ENCODE measurements around the gene DDB1. TPM values are rescaled to one million over a fixed set of nuclear protein-coding genes. Genes with fewer than 3 reads are reported as not detected.

The DDB1 gene
- total and polyA plus RNA-seq, 10 of the 15 experiments (the other 5 are each of a cell fraction or from before 2014, with no cell fraction given), result 136 to 272 (median 216) TPM

- TF ChIP-seq, protein P1, sequence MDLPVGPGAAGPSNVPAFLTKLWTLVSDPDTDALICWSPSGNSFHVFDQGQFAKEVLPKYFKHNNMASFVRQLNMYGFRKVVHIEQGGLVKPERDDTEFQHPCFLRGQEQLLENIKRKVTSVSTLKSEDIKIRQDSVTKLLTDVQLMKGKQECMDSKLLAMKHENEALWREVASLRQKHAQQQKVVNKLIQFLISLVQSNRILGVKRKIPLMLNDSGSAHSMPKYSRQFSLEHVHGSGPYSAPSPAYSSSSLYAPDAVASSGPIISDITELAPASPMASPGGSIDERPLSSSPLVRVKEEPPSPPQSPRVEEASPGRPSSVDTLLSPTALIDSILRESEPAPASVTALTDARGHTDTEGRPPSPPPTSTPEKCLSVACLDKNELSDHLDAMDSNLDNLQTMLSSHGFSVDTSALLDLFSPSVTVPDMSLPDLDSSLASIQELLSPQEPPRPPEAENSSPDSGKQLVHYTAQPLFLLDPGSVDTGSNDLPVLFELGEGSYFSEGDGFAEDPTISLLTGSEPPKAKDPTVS (IDR thresholded peaks at IDR 0.05; ENCODE audit: low read depth, low read length), result no peak
- TF ChIP-seq SUZ12 (IDR thresholded peaks at IDR 0.05; ENCODE audit: unreplicated experiment) (no peak), IKZF1 (conservative IDR thresholded peaks at IDR 0.05) (peak; percentile 60; the same call in 1 of the 2 replicates), MTA2 (IDR thresholded peaks at IDR 0.05; ENCODE audit: low read depth) (no peak), TCF7 (IDR thresholded peaks at IDR 0.05; ENCODE audit: borderline replicate concordance) (no peak), RELB (IDR thresholded peaks at IDR 0.05; ENCODE audit: low read depth) (peak; percentile 49; the same call in 1 of the 2 replicates), CREM (IDR thresholded peaks at IDR 0.05; ENCODE audit: low read depth) (no peak), BHLHE40 (IDR thresholded peaks at IDR 0.05; ENCODE audit: borderline replicate concordance in 1 of 2, low read depth in 2 of 2, low read length in 1 of 2) (0 out of 4 replicates have a peak, but pooled peaks of 1 of the 2 experiments have one; percentile 4), NFIC (IDR thresholded peaks at IDR 0.05; ENCODE audit: low read depth, low read length) (peak; percentile 54; the same call in 1 of the 2 replicates)
Observed at GRCh38 chr11:61297746-61298145, 35.2 kb downstream of the DDB1 start (continued).

GRCh38 chr11:61297341-61297740, 35.6 kb downstream of the DDB1 start:
- WGBS (ENCODE audit: insufficient coverage, insufficient replicate concordance, low lambda C conversion rate, missing lambda C conversion rate), result 3% methylated on average over 1 of the region's 1 CpG
- Histone ChIP-seq H3K27ac (ENCODE audit: control insufficient read depth, insufficient read depth) (peak overlapping the region; percentile 58), H3K79me2 (ENCODE audit: control insufficient read depth, insufficient read depth, low read length) (no peaks in the 10 kb centered on the region; the same call in 1 of the 2 replicates), H3K27me3 (replicated peaks in 1 of 2; ENCODE audit: control insufficient read depth in 2 of 2, insufficient read depth in 2 of 2, low read length in 1 of 2) (no peaks in the 10 kb centered on the region), H3K9ac (ENCODE audit: control insufficient read depth, insufficient read depth, low read length) (no peak overlapping the region), H4K20me1 (ENCODE audit: control insufficient read depth, insufficient read depth) (no peaks in the 10 kb centered on the region), H3K4me3 (no peak overlapping the region), H3K4me2 (ENCODE audit: control insufficient read depth, insufficient read depth) (no peak overlapping the region), H3K4me1 (ENCODE audit: control insufficient read depth, insufficient read depth, low read length) (peaks cover 28% of the 10 kb centered on the region), H2AFZ (ENCODE audit: control insufficient read depth, low read depth, low read length) (no peak overlapping the region), H3K36me3 (ENCODE audit: control insufficient read depth in 2 of 2, insufficient read depth in 2 of 2, low read length in 1 of 2) (peaks cover 13 to 38% of the 10 kb centered on the region in 2 experiments), H3K9me3 (replicated peaks; ENCODE audit: control insufficient read depth, insufficient read depth, low read length) (no peaks in the 10 kb centered on the region)
- intact Hi-C loops (cut with micrococcal nuclease; ENCODE audit: unreplicated experiment) (no loop called here), in situ Hi-C loops (cut with MboI) (no loop called here)
- RAD21 ChIA-PET (ENCODE audit: unreplicated experiment), result no interaction called here
- FAIRE-seq, result no peak
- BruUV-seq (replicated peaks), result no TSS peak
- POLR2A ChIA-PET, result no interaction called here
- CTCF ChIA-PET, result interaction anchor here (3.9 kb wide), 1 partner anchor 89 kb away, joined by 18 read pairs; no protein-coding TSS in a partner anchor
- TF ChIP-seq LARP7 (IDR thresholded peaks at IDR 0.05) (no peak), CREM (IDR thresholded peaks at IDR 0.05; ENCODE audit: low read depth) (no peak)
- SMC1A ChIA-PET (ENCODE audit: uncharacterized antibody, unreplicated experiment), result interaction anchor here (1.0 kb wide), 1 partner anchor 43 kb away, joined by 3 read pairs; no protein-coding TSS in a partner anchor
- DNase-seq (ENCODE audit: low read depth, low spot score), result no peak
- no peak for ATAC-seq

Measured in GM12878 (cell line).